A673 (cell line): Measurements from ENCODE around the gene WTAP. TPM values are rescaled to one million over a fixed set of nuclear protein-coding genes. Genes with fewer than 3 reads are reported as not detected.
"Not testable (repeated sequence)": the region's sequence is repeated elsewhere in the genome, so short reads cannot be mapped to it uniquely, and the experiment has no call there.

ENCODE experiments used
- BruUV-seq: library from RNA; stranded (reverse); fragments of 400-500 nt; replicated peaks from 2 replicates; lab custom pipeline; 2021; lab: Mats Ljungman, UMichigan
- CTCF ChIA-PET: fragments of 300-600 bp; sonication (Branson Sonifier 250); formaldehyde crosslinking; loops from one replicate; lab custom pipeline; 2022; ENCODE audit warnings: antibody characterized with exemption; lab: Charles Lee
- POLR2A ChIA-PET: fragments of 300-600 bp; sonication (Branson Sonifier 250); formaldehyde crosslinking; loops from one replicate; lab custom pipeline; 2022; ENCODE audit warnings: antibody characterized with exemption; ENCODE audit not compliant: low non-redundant PET; lab: Charles Lee
- DNase-seq: peaks from one replicate; pipeline ENCODE4 v3.0.0-alpha.2; 2015; ENCODE audit warnings: low spot score
- H3K27ac ChIP-seq: fragments of 200-600 bp; sonication (generic); 2 replicates; pipeline ENCODE4 v1.5.1; 2016; ENCODE audit warnings: mixed run types, low read depth, mild to moderate bottlenecking, mixed read lengths, antibody characterized with exemption, low read length; ENCODE audit not compliant: poor library complexity, severe bottlenecking
- H3K27me3 ChIP-seq: fragments of 200-600 bp; sonication (generic); replicated peaks from 2 replicates; pipeline ENCODE4 v1.6.1; 2017; ENCODE audit warnings: mixed run types, low read depth, mild to moderate bottlenecking, mixed read lengths, antibody characterized with exemption, low read length; ENCODE audit not compliant: insufficient read depth, poor library complexity
- H3K36me3 ChIP-seq: fragments of 200-600 bp; sonication (generic); 2 replicates; pipeline ENCODE4 v1.6.1; 2016; ENCODE audit warnings: mixed run types, mild to moderate bottlenecking, mixed read lengths, antibody characterized with exemption, low read length; ENCODE audit not compliant: insufficient read depth, poor library complexity, severe bottlenecking
- H3K4me1 ChIP-seq: fragments of 200-600 bp; sonication (generic); 2 replicates; pipeline ENCODE4 v1.6.1; 2017; ENCODE audit warnings: mixed run types, mild to moderate bottlenecking, mixed read lengths, antibody characterized with exemption, low read length; ENCODE audit not compliant: insufficient read depth, poor library complexity, severe bottlenecking
- H3K4me3 ChIP-seq: fragments of 200-600 bp; sonication (generic); 2 replicates; pipeline ENCODE4 v1.5.1; 2016; ENCODE audit warnings: low read depth, mixed run types, mild to moderate bottlenecking, mixed read lengths, low read length; ENCODE audit not compliant: poor library complexity, severe bottlenecking
- H3K9me3 ChIP-seq: fragments of 200-600 bp; sonication (generic); 2 replicates; pipeline ENCODE4 v1.6.1; 2016; ENCODE audit warnings: mixed run types, low read depth, mild to moderate bottlenecking, mixed read lengths, antibody characterized with exemption, low read length; ENCODE audit not compliant: poor library complexity, severe bottlenecking
- EZH2 ChIP-seq: fragments of 200-600 bp; sonication (generic); IDR thresholded peaks from 2 replicates; pipeline ENCODE4 v1.6.1; 2017; ENCODE audit warnings: borderline replicate concordance, low read depth, mild to moderate bottlenecking, mixed read lengths, antibody characterized with exemption, low read length; ENCODE audit not compliant: poor library complexity, severe bottlenecking
- intact Hi-C: fragments of 100-400 bp; cut with micrococcal nuclease; formaldehyde crosslinking; loops from one replicate; pipeline ENCODE4 v1.10.0; 2022; ENCODE audit not compliant: unreplicated experiment
- total RNA-seq: library from RNA; stranded (reverse); gene quantifications from 2 replicates; pipeline ENCODE4 v1.2.3, GENCODE V29; 2021
- TF ChIP-seq, protein P1 (sequence below): fragments of 300-800, 200-600 bp; sonication (generic); conservative IDR thresholded peaks from 2 replicates; pipeline ENCODE4 v1.5.1; 2017; ENCODE audit warnings: low read depth, mild to moderate bottlenecking, antibody characterized with exemption, low read length, moderate library complexity, mixed read lengths

The WTAP gene
- total RNA-seq, 1 experiment from 2014 or later: 109 TPM

DNA sequence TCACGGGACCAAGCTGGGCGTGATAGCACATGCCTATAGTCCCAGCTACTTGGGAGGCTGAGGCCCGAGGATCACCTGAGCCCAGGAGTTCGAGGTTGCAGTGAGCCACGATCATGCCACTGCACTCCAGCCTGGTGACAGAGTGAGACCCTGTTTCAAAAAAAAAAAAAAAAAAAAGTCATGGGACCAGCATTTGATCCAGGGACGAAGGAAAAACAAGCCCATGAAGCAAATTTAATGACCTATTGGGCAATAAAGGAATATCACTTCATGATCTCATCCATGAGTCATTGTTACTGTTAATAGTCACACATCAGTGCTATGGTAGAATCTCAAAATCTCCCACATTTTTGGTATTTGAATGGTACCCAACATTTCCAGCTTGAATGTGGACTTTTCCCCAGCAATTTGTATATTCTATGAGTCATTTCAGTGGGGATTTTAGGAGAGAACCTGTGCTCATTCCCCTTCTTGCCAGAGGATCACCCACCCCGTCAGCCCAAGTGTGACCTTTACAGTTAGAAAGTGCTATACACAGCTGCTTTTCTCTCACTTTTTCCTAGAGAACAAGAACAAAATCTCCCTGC lies 25.8 kb upstream of the WTAP start:
- TF ChIP-seq, protein P1, sequence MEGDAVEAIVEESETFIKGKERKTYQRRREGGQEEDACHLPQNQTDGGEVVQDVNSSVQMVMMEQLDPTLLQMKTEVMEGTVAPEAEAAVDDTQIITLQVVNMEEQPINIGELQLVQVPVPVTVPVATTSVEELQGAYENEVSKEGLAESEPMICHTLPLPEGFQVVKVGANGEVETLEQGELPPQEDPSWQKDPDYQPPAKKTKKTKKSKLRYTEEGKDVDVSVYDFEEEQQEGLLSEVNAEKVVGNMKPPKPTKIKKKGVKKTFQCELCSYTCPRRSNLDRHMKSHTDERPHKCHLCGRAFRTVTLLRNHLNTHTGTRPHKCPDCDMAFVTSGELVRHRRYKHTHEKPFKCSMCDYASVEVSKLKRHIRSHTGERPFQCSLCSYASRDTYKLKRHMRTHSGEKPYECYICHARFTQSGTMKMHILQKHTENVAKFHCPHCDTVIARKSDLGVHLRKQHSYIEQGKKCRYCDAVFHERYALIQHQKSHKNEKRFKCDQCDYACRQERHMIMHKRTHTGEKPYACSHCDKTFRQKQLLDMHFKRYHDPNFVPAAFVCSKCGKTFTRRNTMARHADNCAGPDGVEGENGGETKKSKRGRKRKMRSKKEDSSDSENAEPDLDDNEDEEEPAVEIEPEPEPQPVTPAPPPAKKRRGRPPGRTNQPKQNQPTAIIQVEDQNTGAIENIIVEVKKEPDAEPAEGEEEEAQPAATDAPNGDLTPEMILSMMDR: no peak
- TF ChIP-seq EZH2: no peak
- H3K4me1 ChIP-seq: no peaks in the 10 kb centered on the region
- H3K4me3 ChIP-seq: no peak overlapping the region
- no peak overlapping the region for H3K27ac ChIP-seq
- DNase-seq: no peak
- H3K36me3 ChIP-seq: no peaks in the 10 kb centered on the region
- intact Hi-C loops: no loop called here
- H3K27me3 ChIP-seq: no peaks in the 10 kb centered on the region
- CTCF ChIA-PET: no interaction called here
- no TSS peak for BruUV-seq
- H3K9me3 ChIP-seq: no peaks in the 10 kb centered on the region
- POLR2A ChIA-PET: no interaction called here

DNA sequence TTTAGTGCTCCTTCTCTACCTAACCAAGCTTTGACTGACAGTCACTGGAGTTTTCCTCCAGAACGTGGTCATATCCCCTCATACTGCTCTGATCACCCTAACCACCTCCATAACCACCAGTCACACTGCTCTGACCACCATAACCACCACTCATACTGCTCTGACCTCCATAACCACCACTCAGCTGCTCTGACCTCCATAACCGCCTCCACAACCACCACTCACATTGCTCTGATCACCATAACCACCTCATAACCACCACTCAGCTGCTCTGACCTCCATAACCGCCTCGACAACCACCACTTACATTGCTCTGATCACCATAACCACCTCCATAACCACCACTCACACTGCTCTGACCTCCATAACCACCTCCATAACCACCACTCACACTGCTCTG lies 16.7 kb upstream of the WTAP start:
- intact Hi-C loops, H3K27me3 ChIP-seq, H3K9me3 ChIP-seq, DNase-seq, CTCF ChIA-PET, H3K27ac ChIP-seq, H3K36me3 ChIP-seq, H3K4me1 ChIP-seq, BruUV-seq, H3K4me3 ChIP-seq, POLR2A ChIA-PET: not testable (repeated sequence)

DNA sequence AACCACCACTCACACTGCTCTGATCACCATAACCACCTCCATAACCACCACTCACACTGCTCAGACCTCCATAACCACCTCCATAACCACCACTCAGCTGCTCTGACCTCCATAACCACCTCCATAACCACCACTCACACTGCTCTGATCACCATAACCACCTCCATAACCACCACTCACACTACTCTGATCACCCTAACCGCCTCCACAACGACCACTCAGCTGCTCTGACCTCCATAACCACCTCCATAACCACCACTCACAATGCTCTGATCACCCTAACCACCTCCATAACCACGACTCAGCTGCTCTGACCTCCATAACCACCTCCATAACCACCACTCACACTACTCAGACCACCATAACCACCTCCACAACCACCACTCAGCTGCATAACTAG lies 14.9 kb upstream of the WTAP start:
- BruUV-seq, H3K4me1 ChIP-seq, POLR2A ChIA-PET, H3K4me3 ChIP-seq, H3K27me3 ChIP-seq, H3K9me3 ChIP-seq, H3K36me3 ChIP-seq, intact Hi-C loops, DNase-seq, H3K27ac ChIP-seq: not testable (repeated sequence)
- CTCF ChIA-PET: interaction anchor here (0.6 kb wide), 1 partner anchor 288 kb away, joined by 14 read pairs; no protein-coding TSS in a partner anchor

DNA sequence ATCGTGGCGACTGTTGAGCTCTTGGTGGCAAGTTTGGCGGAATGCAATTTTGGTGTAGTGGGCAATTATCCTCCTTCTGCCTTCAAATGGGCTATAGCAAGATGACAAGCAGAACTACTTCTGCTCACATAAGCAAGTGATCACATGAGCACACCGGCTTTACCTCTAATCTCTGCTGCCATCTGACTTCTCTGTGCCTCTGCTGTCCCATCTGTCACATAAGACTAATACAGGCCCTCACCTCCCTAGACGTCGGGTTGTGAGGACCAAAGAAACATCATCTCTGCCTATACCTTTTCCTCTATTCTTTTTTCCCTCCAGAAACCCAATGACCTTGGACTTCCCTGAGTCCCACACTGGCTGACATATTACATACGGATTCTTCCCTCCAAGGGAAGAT lies 13.3 kb upstream of the WTAP start:
- Histone ChIP-seq H3K27me3 (no peaks in the 10 kb centered on the region), H3K4me3 (no peak overlapping the region), H3K36me3 (no peaks in the 10 kb centered on the region), H3K9me3 (no peaks in the 10 kb centered on the region), H3K4me1 (no peaks in the 10 kb centered on the region), H3K27ac (no peak overlapping the region)
- ChIA-PET CTCF (no interaction called here), POLR2A (no interaction called here)
- intact Hi-C loops: no loop called here
- DNase-seq: no peak
- no peak for TF ChIP-seq EZH2
- TF ChIP-seq, protein P1: no peak
- no TSS peak for BruUV-seq
